Stimulated activated CD8-positive, alpha-beta memory T cell treated with anti-CD3 and anti-CD28 coated beads, Interleukin-12 subunit alpha, Interleukin-12 subunit beta, amount 100 ng/mL, for 24 hours (primary cell): ENCODE measurements around the gene GTF3C2.
"Not testable (repeated sequence)": the region's sequence is repeated elsewhere in the genome, so short reads cannot be mapped to it uniquely, and the experiment has no call there.

Source experiments
- DNase-seq: peaks from one replicate; pipeline ENCODE4 v3.0.0-alpha.2; 2020; ENCODE audit errors: extremely low read depth

Gene GTF3C2

DNA sequence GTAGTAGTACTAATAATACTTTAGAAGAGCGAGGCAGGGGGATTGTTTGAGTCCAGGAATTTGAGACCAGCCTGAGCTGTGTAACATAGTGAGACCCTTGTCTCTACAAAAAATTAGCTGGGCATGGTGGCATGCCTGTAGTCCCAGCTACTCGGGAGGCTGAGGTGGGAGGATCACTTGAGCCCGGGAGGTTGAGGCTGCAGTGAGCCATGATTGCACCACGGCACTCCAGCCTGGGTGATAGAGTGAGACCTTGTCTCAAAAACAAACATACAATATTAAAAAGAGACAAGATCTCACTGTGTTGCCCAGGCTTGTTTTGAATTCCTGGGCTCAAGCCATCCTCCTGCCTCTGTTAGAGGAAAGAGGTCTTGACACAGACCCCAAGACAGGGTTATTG, 56.0 kb downstream of the GTF3C2 start:
- DNase-seq: not testable (repeated sequence)

DNA sequence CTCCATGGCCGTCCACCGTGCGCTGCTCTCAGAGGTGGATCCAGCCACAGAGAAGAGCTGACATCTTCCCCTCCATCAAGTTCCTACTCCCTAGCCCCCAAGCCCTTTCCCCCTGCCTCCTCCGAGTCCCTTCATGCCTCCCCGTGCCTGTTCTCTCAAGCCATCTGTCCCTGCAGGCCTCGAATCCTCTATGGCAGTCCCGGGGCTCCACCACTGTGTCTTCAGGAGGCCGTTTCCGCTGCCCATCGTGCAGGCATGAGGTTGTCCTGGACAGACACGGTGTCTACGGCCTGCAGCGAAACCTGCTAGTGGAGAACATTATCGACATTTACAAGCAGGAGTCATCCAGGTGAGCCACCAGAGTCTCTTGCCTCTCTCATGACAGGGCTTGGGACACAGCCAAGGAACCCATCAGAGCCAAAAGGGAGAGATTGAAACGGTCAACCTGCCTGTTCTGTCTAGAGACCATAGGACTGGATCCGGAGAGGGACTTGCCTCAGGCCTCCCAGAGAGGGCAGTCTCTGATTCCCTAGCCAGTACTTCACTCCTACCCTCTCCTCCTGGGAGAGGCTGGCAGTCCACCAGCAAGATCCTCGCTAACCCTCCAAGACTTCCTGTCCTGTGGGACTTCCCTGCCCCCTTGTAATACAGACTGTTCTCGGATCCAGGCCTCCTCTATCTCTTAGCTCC, 58.0 kb downstream of the GTF3C2 start:
- no peak for DNase-seq

DNA sequence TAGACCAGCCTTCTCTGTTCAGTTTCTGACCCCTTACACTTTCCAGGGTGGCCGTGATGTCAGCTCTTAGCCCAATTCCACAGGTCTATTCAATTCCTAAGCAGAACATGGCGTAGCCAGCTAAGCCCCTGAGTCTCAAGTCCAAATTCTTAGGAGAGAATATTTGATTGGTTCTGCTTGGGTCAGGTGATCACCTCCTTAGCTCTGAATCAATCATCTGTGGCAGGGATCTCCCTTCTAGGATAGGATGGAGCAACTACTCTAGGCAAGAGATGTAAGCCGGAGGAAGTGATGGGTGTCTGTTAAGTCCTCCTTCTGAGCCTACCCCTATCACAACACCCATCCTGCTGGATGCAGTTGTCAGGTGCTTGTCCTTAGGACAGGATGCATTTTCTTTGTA, 59.4 kb downstream of the GTF3C2 start:
- DNase-seq: no peak

DNA sequence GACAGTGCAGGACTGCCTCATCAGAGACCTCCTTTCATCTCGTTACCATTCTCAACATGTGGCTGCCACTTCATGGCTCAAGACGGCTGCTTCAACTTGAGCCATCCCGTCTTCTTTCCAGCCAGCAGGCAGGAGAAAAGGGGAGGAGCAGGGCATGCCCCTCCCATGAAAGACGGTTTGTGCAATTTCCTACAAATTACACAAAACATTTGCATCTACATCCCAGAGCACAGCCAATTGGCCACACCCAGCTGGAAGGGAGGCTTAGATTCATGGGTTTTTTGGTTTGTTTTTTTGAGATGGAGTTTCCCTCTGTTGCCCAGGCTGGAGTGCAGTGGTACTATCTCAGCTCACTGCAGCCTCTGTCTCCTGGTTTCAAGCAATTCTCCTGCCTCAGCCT, 60.1 kb downstream of the GTF3C2 start:
- no peak for DNase-seq

DNA sequence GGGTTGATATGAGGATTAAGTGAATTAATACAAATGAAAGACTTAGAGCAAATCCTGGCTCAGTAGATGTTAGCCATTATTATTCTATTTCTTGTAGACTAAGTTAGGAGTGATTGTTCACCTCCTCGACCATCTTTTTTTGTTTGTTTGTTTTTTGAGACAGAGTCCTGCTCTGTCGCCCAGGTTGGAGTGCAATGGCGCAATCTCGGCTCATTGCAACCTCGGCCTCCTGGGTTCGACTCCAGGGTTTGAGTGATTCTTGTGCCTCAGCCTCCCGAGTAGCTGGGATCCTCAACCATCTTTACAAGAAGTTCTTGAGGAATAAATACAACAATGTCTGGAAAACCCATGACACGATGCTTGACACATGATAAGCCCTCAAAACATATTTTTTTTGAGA, 61.6 kb downstream of the GTF3C2 start:
- no peak for DNase-seq

DNA sequence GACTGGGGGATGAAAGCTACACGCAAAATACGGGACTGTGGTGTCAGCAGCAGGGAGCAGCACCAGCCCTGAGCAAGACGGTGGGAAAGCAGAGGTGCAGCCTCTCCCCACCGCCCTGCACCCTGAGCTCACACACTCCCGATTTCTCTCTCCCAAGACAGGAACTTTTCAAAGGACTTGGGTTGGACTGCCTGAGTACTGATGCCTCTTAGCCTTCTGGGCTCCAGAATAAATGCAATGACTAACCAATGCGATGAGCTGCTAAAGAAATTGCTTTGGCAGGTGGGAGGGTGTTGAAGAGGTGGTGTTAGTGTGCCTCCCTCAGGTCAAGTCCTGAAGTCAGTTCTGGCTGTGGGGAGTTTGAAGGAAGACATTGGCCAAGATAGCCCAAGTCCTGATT, 64.7 kb downstream of the GTF3C2 start:
- DNase-seq: no peak

DNA sequence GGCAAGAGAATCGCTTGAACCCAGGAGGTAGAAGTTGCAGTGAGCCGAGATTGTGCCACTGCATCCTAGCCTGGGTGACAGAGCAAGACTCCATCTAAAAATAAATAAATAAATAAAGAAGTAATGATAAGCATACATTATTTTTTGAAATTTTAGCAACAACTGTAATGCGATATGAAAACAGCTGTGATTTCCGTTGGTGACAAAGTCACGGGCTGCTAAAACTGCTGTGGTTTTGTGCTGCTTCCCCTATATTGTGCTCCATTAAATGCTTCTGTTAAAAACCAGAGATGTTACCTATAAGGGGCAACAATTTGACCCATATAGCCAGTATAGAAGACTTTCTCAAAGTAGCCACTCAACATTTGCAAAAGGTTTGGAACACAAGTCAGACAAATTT, 66.0 kb downstream of the GTF3C2 start:
- no peak for DNase-seq

DNA sequence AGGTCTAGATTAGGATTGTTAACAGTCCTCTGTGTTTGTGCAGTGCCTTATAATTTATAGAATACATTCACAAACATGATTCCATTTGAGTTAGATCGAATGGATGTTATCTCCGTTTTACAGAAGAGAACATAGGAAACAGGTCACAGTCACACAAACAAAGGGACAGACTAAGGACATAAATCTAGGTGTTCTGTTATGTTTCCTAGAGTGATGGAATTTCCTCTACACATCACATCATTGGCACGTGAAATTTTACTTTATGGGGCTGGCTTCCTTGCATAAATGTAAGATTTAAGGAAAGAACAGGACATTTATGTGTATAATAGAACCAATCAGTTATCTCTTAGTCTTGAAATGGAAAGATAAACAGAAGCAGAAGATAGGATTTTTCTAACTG, 68.0 kb downstream of the GTF3C2 start:
- no peak for DNase-seq

DNA sequence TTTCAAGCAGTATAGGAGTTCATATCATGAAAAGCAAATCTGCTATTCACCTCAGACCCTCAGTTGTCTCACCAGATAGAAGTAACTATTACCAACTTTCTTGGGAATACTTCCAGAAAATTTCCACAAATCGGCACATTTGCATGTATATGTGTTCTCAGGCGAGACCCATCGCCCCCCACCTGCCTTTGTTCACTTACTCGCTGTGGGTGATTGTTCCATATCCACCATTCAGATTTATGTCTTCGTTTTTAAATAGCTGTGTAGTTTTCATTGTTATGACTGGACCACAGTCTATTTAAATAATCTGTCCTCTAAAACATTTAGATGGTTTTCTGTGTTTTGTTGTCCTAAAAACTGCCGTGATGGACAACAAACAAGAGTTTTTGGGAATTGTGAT, 71.1 kb downstream of the GTF3C2 start:
- DNase-seq: no peak

DNA sequence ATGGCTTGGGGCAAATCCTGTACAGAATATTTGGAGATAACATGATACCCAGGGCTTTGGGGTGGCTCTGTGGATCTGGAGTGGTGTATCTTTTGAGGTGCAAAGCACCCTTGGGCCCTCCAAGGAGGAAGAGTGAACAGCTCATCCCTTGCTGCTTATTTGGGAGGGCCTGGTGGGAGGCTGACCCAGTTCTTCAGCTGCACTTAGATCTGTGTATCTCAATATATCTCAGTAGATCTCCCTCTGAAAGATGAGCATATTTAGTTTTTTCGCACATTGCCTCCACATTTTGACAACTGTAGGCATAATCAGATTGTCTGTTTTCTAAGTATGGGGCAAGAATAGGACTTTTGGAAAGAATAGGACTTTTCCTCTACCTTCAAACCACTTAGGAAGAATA, 71.6 kb downstream of the GTF3C2 start:
- DNase-seq: no peak

DNA sequence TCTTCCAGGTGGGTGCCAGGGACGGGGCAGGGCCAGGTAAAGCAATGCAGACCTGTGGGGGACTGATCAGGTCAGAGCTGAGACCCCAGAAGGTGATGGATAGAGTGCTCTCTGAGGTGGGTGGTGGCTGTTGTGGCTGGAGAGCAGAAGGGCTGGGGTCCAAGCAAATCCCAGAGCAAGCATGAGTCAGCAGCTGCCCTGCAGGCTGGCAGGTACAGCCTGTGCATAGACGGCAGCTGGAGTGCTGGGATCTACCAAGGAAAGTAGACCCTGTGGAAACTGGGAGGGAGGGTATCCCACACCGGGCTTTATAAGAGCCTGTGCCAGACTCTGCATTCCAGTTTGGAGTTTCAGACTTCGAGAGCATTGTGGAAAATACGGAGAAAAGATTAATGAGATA, 73.7 kb downstream of the GTF3C2 start:
- DNase-seq: no peak

DNA sequence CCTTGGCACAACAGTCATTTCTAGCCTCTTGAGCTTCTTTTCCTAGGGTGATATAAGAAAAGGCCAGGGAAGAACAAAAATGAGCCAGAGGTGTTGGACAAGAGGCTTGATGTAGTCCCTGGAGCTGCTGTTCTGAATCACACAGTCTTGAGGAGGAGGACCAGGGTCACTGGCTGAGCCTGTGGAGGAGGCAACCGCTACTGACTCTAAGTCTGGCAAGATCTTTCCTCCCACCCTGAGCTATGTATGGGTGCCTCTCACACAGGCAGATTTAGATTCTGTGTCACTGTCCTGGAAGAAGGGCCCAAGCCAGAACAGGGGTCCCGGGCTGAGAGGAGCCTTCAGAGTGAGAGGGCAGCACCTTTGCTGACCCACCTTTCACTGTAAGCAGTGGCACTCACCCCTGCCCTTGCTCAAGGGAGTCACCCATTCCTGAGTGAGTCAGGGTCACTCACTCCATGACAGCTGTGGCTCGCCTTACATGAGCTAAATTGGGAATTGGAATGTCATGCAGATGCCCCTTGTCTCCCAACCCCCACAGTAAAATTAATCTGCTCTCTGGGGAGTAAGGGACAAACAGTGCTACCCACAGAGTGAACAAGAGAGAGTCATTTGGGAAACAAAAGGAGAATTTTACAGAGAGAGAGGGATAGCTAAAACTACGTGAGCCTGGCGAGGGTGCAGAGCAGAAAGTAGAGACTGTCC, 74.6 kb downstream of the GTF3C2 start, which contains the start of gene TRIM54:
TSS of gene TRIM54 (plus strand) at position 575 of the 705 bp plus-strand sequence. CDS start 303 bp downstream, outside the sequence.
- DNase-seq: no peak

DNA sequence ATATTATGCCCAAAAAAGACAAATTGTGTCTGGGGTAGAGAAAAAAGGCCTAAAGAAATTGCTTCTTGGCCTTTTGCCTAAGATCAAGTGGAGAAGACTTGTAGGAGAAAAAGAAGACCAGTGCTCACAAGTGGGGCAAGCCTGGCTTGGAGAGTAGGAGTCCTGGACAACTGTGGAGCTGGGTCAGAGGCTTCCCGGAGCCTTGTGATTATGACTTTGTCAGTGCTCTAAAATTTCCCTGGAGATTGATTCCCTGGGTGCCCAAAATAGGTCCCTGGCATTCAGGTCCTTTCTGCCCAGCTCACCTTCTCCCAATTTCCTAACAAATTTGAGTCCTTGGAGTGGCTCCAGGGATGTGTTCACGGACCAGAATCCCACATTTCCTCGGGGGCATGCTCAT, 75.1 kb downstream of the GTF3C2 start:
- no peak for DNase-seq

DNA sequence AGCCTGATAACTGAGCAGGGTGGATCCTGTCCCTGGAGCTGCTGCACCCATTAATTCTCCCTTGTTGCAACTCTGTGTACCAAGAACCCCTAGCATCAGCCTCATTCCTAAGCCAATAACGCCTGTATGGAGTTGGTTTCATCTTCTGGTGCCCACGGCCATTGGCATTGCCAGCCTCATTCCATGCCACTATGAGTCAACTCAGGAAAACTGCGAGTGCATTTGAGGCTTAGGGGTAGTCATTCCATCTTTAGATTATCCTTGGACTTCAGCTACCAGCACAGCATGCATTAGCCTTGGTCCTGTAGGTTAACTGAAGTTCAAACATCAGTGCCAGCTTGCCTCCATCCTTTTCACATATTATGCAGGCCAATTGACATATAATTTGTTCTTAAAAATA, 75.7 kb downstream of the GTF3C2 start:
- no peak for DNase-seq

DNA sequence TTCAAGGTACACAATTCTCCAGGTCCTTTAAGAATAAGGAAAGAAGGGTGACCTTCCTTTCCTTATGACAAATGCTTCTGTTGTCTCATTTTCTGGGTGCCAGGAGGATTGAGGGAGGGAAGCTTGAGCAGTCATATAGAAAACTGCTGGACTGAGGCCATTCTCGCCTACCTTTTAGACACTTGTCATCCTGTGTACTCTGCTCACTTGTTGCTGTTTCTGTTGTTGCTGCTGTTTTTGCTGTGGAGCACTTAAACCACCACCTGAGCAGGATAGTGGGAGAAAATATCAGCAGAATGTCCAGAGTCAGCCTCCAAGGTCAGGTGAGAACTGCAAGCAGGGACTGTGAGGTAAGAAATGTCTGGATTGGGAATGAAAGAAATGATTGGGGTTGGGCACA, 78.6 kb downstream of the GTF3C2 start:
- DNase-seq: no peak
